Activated CD4-positive, alpha-beta T cell treated with anti-CD3 and anti-CD28 coated beads for 36 hours (primary cell): Measurements from ENCODE around the gene SPOCK1. TPM values are rescaled to one million over a fixed set of nuclear protein-coding genes. Genes with fewer than 3 reads are reported as not detected.

Experiments used
- ATAC-seq: fragments of 200-7000 bp; cut with Tn5 transposase; one replicate; pipeline ENCODE4 v1.10.0; 2021; ENCODE audit warnings: mild to moderate bottlenecking, moderate library complexity
- CTCF ChIA-PET: fragments of 350-600 bp; sonication (Branson Sonifier 250); formaldehyde crosslinking; loops from one replicate; lab custom pipeline; 2021; ENCODE audit warnings: antibody characterized with exemption; lab: Charles Lee
- POLR2A ChIA-PET: fragments of 350-600 bp; sonication (Branson Sonifier 250); formaldehyde crosslinking; loops from one replicate; lab custom pipeline; 2021; ENCODE audit warnings: antibody characterized with exemption, inconsistent platforms; lab: Charles Lee
- DNase-seq: peaks from one replicate; pipeline ENCODE4 v3.0.0-alpha.2; 2020
- H3K27ac Mint-ChIP-seq: one replicate; pipeline ENCODE4 v1.8.0; 2021; ENCODE audit warnings: mixed read lengths
- H3K27me3 Mint-ChIP-seq: one replicate; pipeline ENCODE4 v1.8.0; 2021; ENCODE audit warnings: mixed read lengths
- H3K36me3 Mint-ChIP-seq: one replicate; pipeline ENCODE4 v1.8.0; 2021; ENCODE audit warnings: low read depth, mixed read lengths
- H3K4me1 Mint-ChIP-seq: one replicate; pipeline ENCODE4 v1.8.0; 2021; ENCODE audit warnings: mixed read lengths
- H3K4me3 Mint-ChIP-seq: one replicate; pipeline ENCODE4 v1.8.0; 2021; ENCODE audit warnings: mild to moderate bottlenecking, moderate library complexity, mixed read lengths
- H3K9me3 Mint-ChIP-seq: one replicate; pipeline ENCODE4 v1.8.0; 2021; ENCODE audit warnings: low read depth, mixed read lengths
- intact Hi-C, 2 experiments: fragments of 100-400 bp; cut with DNase I in 1 of 2; cut with micrococcal nuclease in 1 of 2; formaldehyde crosslinking; loops; one replicate each; pipeline versions ENCODE4 v1.14.2 to v1.15.1; 2022 to 2024; cut with DNase I, micrococcal nuclease
- total RNA-seq, 2 experiments: library from RNA; stranded (reverse); gene quantifications; one replicate each; pipeline ENCODE4 v1.2.3, GENCODE V29; 2021

The SPOCK1 gene
- total RNA-seq, 2 experiments from 2014 or later = not detected

GRCh38 chr5:137194300-137194699 is 304.8 kb downstream of the SPOCK1 start:
- H3K9me3 Mint-ChIP-seq = no peaks in the 10 kb centered on the region
- CTCF ChIA-PET = no interaction called here
- ATAC-seq = no peak
- H3K4me3 Mint-ChIP-seq = no peak overlapping the region
- H3K27ac Mint-ChIP-seq = no peak overlapping the region
- intact Hi-C loops = no loop called here
- POLR2A ChIA-PET = no interaction called here
- no peaks in the 10 kb centered on the region for H3K4me1 Mint-ChIP-seq
- H3K27me3 Mint-ChIP-seq = peaks cover 2% of the 10 kb centered on the region
- no peak for DNase-seq
- no peaks in the 10 kb centered on the region for H3K36me3 Mint-ChIP-seq

- ChIA-PET POLR2A (no interaction called here), CTCF (no interaction called here)
- H3K4me1 Mint-ChIP-seq = no peaks in the 10 kb centered on the region
- DNase-seq (no peak), ATAC-seq (no peak)
- no peaks in the 10 kb centered on the region for H3K36me3 Mint-ChIP-seq
- intact Hi-C loops = no loop called here
- H3K27me3 Mint-ChIP-seq = peaks cover 3% of the 10 kb centered on the region
- H3K27ac Mint-ChIP-seq = no peak overlapping the region
- no peak overlapping the region for H3K4me3 Mint-ChIP-seq
- H3K9me3 Mint-ChIP-seq = no peaks in the 10 kb centered on the region
Observed at GRCh38 chr5:137192293-137192743, 306.8 kb downstream of the SPOCK1 start.

- DNase-seq (no peak), ATAC-seq (no peak)
- Mint-ChIP-seq H3K36me3 (no peaks in the 10 kb centered on the region), H3K4me3 (no peak overlapping the region), H3K4me1 (no peaks in the 10 kb centered on the region), H3K27me3 (peaks cover 8% of the 10 kb centered on the region), H3K27ac (no peak overlapping the region), H3K9me3 (no peaks in the 10 kb centered on the region)
- CTCF ChIA-PET = no interaction called here
- POLR2A ChIA-PET = no interaction called here
- intact Hi-C loops = no loop called here
Observed at GRCh38 chr5:137191179-137191578, 307.9 kb downstream of the SPOCK1 start.

GRCh38 chr5:137190441-137190840 is 308.7 kb downstream of the SPOCK1 start:
- Mint-ChIP-seq H3K27me3 (peaks cover 8% of the 10 kb centered on the region), H3K9me3 (no peaks in the 10 kb centered on the region), H3K4me1 (no peaks in the 10 kb centered on the region), H3K4me3 (no peak overlapping the region), H3K36me3 (no peaks in the 10 kb centered on the region), H3K27ac (no peak overlapping the region)
- CTCF ChIA-PET = no interaction called here
- POLR2A ChIA-PET = no interaction called here
- ATAC-seq (no peak), DNase-seq (no peak)
- intact Hi-C loops = no loop called here

GRCh38 chr5:137190031-137190430 is 309.1 kb downstream of the SPOCK1 start:
- H3K4me3 Mint-ChIP-seq = no peak overlapping the region
- CTCF ChIA-PET = no interaction called here
- POLR2A ChIA-PET = no interaction called here
- no peak for ATAC-seq
- no peaks in the 10 kb centered on the region for H3K4me1 Mint-ChIP-seq
- no peaks in the 10 kb centered on the region for H3K36me3 Mint-ChIP-seq
- H3K27me3 Mint-ChIP-seq = peaks cover 8% of the 10 kb centered on the region
- intact Hi-C loops = no loop called here
- H3K27ac Mint-ChIP-seq = no peak overlapping the region
- no peaks in the 10 kb centered on the region for H3K9me3 Mint-ChIP-seq
- no peak for DNase-seq

- no peak overlapping the region for H3K27ac Mint-ChIP-seq
Observed at GRCh38 chr5:137188566-137188965, 310.6 kb downstream of the SPOCK1 start.

GRCh38 chr5:137186759-137187461 is 312.2 kb downstream of the SPOCK1 start:
- ChIA-PET POLR2A (no interaction called here), CTCF (interaction anchor here (1.0 kb wide), 1 partner anchor 10 kb away, joined by 3 read pairs; no protein-coding TSS in a partner anchor)
- H3K9me3 Mint-ChIP-seq = no peaks in the 10 kb centered on the region
- no peaks in the 10 kb centered on the region for H3K4me1 Mint-ChIP-seq
- ATAC-seq (no peak), DNase-seq (no peak)
- H3K36me3 Mint-ChIP-seq = no peaks in the 10 kb centered on the region
- H3K4me3 Mint-ChIP-seq = no peak overlapping the region
- peaks cover 8% of the 10 kb centered on the region for H3K27me3 Mint-ChIP-seq
- intact Hi-C loops = no loop called here
- H3K27ac Mint-ChIP-seq = no peak overlapping the region

More at GRCh38 chr5:137188566-137188965, 310.6 kb downstream of the SPOCK1 start:
- Mint-ChIP-seq H3K36me3 (no peaks in the 10 kb centered on the region), H3K4me1 (no peaks in the 10 kb centered on the region), H3K9me3 (no peaks in the 10 kb centered on the region), H3K4me3 (no peak overlapping the region), H3K27me3 (peaks cover 8% of the 10 kb centered on the region)
- DNase-seq (no peak), ATAC-seq (no peak)
- ChIA-PET CTCF (no interaction called here), POLR2A (no interaction called here)
- intact Hi-C loops = no loop called here

GRCh38 chr5:137185193-137185592 is 313.9 kb downstream of the SPOCK1 start:
- H3K4me3 Mint-ChIP-seq = no peak overlapping the region
- H3K27me3 Mint-ChIP-seq = peaks cover 10% of the 10 kb centered on the region
- H3K9me3 Mint-ChIP-seq = no peaks in the 10 kb centered on the region
- no peaks in the 10 kb centered on the region for H3K36me3 Mint-ChIP-seq
- DNase-seq (no peak), ATAC-seq (no peak)
- intact Hi-C loops = no loop called here
- no peak overlapping the region for H3K27ac Mint-ChIP-seq
- ChIA-PET POLR2A (no interaction called here), CTCF (no interaction called here)
- H3K4me1 Mint-ChIP-seq = no peaks in the 10 kb centered on the region

- ChIA-PET POLR2A (no interaction called here), CTCF (no interaction called here)
- Mint-ChIP-seq H3K27ac (no peak overlapping the region), H3K9me3 (no peaks in the 10 kb centered on the region), H3K4me3 (no peak overlapping the region), H3K4me1 (no peaks in the 10 kb centered on the region), H3K27me3 (peaks cover 10% of the 10 kb centered on the region), H3K36me3 (no peaks in the 10 kb centered on the region)
- intact Hi-C loops = no loop called here
- no peak for ATAC-seq
- DNase-seq = no peak
Observed at GRCh38 chr5:137184734-137185133, 314.4 kb downstream of the SPOCK1 start.

GRCh38 chr5:137182576-137182975 is 316.6 kb downstream of the SPOCK1 start:
- no peaks in the 10 kb centered on the region for H3K9me3 Mint-ChIP-seq
- ChIA-PET POLR2A (no interaction called here), CTCF (interaction anchor here (1.2 kb wide), 1 partner anchor 22 kb away, joined by 3 read pairs; no protein-coding TSS in a partner anchor)
- no peak overlapping the region for H3K4me3 Mint-ChIP-seq
- ATAC-seq (no peak), DNase-seq (no peak)
- H3K4me1 Mint-ChIP-seq = no peaks in the 10 kb centered on the region
- H3K27ac Mint-ChIP-seq = no peak overlapping the region
- H3K27me3 Mint-ChIP-seq = peaks cover 12% of the 10 kb centered on the region
- intact Hi-C loops = no loop called here
- no peaks in the 10 kb centered on the region for H3K36me3 Mint-ChIP-seq

GRCh38 chr5:137181667-137182066 is 317.5 kb downstream of the SPOCK1 start:
- no peak for ATAC-seq
- intact Hi-C loops = no loop called here
- no peaks in the 10 kb centered on the region for H3K4me1 Mint-ChIP-seq
- no peak overlapping the region for H3K4me3 Mint-ChIP-seq
- no peak for DNase-seq
- POLR2A ChIA-PET = no interaction called here
- CTCF ChIA-PET = interaction anchor here (0.7 to 1.2 kb wide), 2 partner anchors 23 to 732 kb away, joined by 3 read pairs; no protein-coding TSS in a partner anchor
- peaks cover 5% of the 10 kb centered on the region for H3K27me3 Mint-ChIP-seq
- H3K36me3 Mint-ChIP-seq = no peaks in the 10 kb centered on the region
- H3K27ac Mint-ChIP-seq = no peak overlapping the region
- no peaks in the 10 kb centered on the region for H3K9me3 Mint-ChIP-seq

GRCh38 chr5:137179203-137179602 is 319.9 kb downstream of the SPOCK1 start:
- ChIA-PET CTCF (no interaction called here), POLR2A (no interaction called here)
- H3K4me3 Mint-ChIP-seq = no peak overlapping the region
- no peaks in the 10 kb centered on the region for H3K4me1 Mint-ChIP-seq
- DNase-seq (no peak), ATAC-seq (no peak)
- H3K27me3 Mint-ChIP-seq = peaks cover 4% of the 10 kb centered on the region
- H3K36me3 Mint-ChIP-seq = no peaks in the 10 kb centered on the region
- no peaks in the 10 kb centered on the region for H3K9me3 Mint-ChIP-seq
- intact Hi-C loops = no loop called here
- no peak overlapping the region for H3K27ac Mint-ChIP-seq
